ENCODE data around the gene ST3GAL4.

Gene ST3GAL4

GRCh38 chr11:126317756-126318573, 37.5 kb upstream of the ST3GAL4 start:
- Histone ChIP-seq H3K27me3 (replicated peaks; ENCODE audit: control insufficient read depth, insufficient read depth, low read length) (no peaks in the 10 kb centered on the region), H3K4me3 (replicated peaks; ENCODE audit: low read depth, low read length) (no peak overlapping the region), H3K36me3 (ENCODE audit: control insufficient read depth, insufficient read depth, low read length) (peaks cover 7% of the 10 kb centered on the region)
- DNase-seq (ENCODE audit: extremely low read depth, insufficient read length) = no peak
- TF ChIP-seq, protein P1, sequence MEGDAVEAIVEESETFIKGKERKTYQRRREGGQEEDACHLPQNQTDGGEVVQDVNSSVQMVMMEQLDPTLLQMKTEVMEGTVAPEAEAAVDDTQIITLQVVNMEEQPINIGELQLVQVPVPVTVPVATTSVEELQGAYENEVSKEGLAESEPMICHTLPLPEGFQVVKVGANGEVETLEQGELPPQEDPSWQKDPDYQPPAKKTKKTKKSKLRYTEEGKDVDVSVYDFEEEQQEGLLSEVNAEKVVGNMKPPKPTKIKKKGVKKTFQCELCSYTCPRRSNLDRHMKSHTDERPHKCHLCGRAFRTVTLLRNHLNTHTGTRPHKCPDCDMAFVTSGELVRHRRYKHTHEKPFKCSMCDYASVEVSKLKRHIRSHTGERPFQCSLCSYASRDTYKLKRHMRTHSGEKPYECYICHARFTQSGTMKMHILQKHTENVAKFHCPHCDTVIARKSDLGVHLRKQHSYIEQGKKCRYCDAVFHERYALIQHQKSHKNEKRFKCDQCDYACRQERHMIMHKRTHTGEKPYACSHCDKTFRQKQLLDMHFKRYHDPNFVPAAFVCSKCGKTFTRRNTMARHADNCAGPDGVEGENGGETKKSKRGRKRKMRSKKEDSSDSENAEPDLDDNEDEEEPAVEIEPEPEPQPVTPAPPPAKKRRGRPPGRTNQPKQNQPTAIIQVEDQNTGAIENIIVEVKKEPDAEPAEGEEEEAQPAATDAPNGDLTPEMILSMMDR (IDR thresholded peaks at IDR 0.05; ENCODE audit: insufficient read depth, low read length, poor library complexity, severe bottlenecking) = no peak

DNA sequence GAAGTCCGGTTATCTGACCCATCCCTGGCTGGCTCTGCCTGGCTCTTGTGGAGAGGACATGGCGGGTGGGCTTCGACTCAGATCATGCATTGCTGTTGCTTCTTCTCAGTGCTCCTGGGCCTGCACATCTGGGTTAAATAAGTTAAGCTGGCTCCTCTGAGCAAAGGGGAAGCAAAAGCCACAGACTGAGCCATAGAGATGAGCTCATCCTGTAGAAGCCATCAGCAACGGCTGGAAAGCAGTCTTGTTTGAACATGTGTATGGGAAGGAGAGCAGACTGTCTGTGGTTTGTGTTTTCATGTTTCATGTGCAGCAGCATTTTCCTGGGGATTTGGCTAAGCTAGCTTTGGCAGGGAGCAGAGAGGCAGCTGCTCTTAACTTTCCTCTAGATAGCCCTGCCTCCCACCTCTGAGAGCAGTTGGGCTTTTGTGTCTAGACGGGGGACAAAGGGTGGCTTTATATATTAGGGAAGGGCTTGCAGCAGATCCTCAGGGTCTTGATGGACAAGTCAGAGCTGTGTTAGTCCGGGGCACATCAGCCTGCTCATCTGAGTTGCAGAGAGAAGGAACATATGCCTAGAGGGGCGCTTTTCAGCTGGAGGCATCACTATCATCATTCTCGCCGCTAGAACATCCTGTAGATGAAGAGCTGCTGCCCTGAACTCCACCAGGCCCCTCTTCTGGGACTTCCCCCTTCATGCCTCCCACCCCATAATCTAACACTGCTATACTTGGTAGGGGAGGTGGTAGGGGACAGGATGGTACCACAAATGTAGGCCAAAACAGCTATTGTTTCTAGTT, 36.7 kb upstream of the ST3GAL4 start:
- no peak overlapping the region for H3K4me3 ChIP-seq (replicated peaks; ENCODE audit: low read depth, low read length)
- no peaks in the 10 kb centered on the region for H3K27me3 ChIP-seq (replicated peaks; ENCODE audit: control insufficient read depth, insufficient read depth, low read length)
- DNase-seq (ENCODE audit: extremely low read depth, insufficient read length) = no peak
- peaks cover 7% of the 10 kb centered on the region for H3K36me3 ChIP-seq (ENCODE audit: control insufficient read depth, insufficient read depth, low read length)
- TF ChIP-seq, protein P1 (IDR thresholded peaks at IDR 0.05; ENCODE audit: insufficient read depth, low read length, poor library complexity, severe bottlenecking) = no peak

DNA sequence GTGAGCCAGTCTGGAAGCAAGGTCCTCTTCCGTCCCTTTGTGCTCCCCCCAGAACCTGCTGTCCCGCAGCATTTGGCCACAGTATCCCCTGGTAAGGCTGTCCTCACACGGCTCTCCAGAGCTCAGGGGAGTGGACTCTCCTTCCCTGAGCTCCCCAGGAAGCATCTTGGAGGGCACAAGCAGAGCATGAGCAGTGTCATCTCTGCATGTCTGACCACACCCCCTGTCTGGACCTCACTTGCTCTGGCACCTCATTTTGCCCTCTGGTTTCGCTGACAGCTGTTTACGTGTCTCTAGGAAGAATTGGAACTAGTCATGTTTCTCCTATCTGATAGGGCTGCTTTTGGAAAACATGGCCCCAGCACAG, 36.1 kb upstream of the ST3GAL4 start:
- DNase-seq (ENCODE audit: extremely low read depth, insufficient read length) = no peak
- Histone ChIP-seq H3K36me3 (ENCODE audit: control insufficient read depth, insufficient read depth, low read length) (peaks cover 7% of the 10 kb centered on the region), H3K27me3 (replicated peaks; ENCODE audit: control insufficient read depth, insufficient read depth, low read length) (no peaks in the 10 kb centered on the region), H3K4me3 (replicated peaks; ENCODE audit: low read depth, low read length) (no peak overlapping the region)
- TF ChIP-seq, protein P1 (IDR thresholded peaks at IDR 0.05; ENCODE audit: insufficient read depth, low read length, poor library complexity, severe bottlenecking) = no peak

DNA sequence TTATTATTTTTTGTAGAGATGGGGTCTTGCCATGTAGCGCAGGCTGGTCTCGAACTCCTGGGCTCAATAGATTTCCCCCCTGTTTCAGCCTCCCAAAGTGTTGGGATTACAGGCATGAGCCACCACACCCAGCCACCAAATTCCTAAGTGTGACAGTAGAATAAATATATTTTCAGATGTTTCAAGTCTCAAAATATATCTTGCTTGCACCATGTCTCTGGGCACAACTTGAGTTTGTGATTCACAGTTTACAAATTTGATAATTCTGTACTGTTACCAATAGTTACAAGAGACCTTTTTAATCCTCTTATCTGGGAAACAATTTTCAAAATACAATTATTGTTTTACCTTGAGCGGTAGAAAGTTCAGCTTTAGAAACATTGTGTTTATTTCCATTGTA, 32.5 kb upstream of the ST3GAL4 start:
- no peaks in the 10 kb centered on the region for H3K27me3 ChIP-seq (replicated peaks; ENCODE audit: control insufficient read depth, insufficient read depth, low read length)
- TF ChIP-seq, protein P1 (IDR thresholded peaks at IDR 0.05; ENCODE audit: insufficient read depth, low read length, poor library complexity, severe bottlenecking) = no peak
- DNase-seq (ENCODE audit: extremely low read depth, insufficient read length) = no peak
- H3K36me3 ChIP-seq (ENCODE audit: control insufficient read depth, insufficient read depth, low read length) = peaks cover 10% of the 10 kb centered on the region
- no peak overlapping the region for H3K4me3 ChIP-seq (replicated peaks; ENCODE audit: low read depth, low read length)

- TF ChIP-seq, protein P1 (IDR thresholded peaks at IDR 0.05; ENCODE audit: insufficient read depth, low read length, poor library complexity, severe bottlenecking) = no peak
- peaks cover 20% of the 10 kb centered on the region for H3K36me3 ChIP-seq (ENCODE audit: control insufficient read depth, insufficient read depth, low read length)
- H3K4me3 ChIP-seq (replicated peaks; ENCODE audit: low read depth, low read length) = no peak overlapping the region
- H3K27me3 ChIP-seq (replicated peaks; ENCODE audit: control insufficient read depth, insufficient read depth, low read length) = no peaks in the 10 kb centered on the region
- no peak for DNase-seq (ENCODE audit: extremely low read depth, insufficient read length)
Measured at GRCh38 chr11:126327281-126328000, 28.0 kb upstream of the ST3GAL4 start.

Measured in GM06990 (cell line).